ENCODE data around the gene ZER1. TPM values are rescaled to one million over a fixed set of nuclear protein-coding genes. Genes with fewer than 3 reads are reported as not detected.

ZER1 gene
- total RNA-seq, 3 donors from 2014 or later (not counting 1 experiment from before 2014, with no cell fraction given), result 35.0 to 37.4 (median 35.2) TPM

DNA sequence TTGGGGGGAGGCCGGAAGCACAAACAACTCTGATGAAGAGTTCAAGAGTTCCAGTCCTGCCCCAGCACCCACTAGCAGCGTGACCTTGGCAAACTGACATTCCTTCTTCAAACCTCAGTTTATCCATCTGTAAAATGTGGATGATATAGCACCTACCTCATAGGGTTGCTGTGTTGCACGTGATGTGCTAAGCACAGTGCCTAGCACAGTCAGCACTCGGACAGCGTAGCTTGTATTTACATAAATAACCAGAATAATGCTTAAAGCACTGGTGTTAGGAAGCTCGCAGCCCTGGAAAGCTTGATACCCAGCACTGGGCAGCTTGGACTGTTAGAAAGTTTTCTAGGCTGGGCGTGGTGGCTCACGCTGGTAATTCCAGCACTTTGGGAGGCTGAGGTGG lies 64.3 kb downstream of the ZER1 start:
- WGBS (ENCODE audit: insufficient coverage), result 94% methylated on average over 8 of the region's 8 CpGs
- TF ChIP-seq, protein P1, sequence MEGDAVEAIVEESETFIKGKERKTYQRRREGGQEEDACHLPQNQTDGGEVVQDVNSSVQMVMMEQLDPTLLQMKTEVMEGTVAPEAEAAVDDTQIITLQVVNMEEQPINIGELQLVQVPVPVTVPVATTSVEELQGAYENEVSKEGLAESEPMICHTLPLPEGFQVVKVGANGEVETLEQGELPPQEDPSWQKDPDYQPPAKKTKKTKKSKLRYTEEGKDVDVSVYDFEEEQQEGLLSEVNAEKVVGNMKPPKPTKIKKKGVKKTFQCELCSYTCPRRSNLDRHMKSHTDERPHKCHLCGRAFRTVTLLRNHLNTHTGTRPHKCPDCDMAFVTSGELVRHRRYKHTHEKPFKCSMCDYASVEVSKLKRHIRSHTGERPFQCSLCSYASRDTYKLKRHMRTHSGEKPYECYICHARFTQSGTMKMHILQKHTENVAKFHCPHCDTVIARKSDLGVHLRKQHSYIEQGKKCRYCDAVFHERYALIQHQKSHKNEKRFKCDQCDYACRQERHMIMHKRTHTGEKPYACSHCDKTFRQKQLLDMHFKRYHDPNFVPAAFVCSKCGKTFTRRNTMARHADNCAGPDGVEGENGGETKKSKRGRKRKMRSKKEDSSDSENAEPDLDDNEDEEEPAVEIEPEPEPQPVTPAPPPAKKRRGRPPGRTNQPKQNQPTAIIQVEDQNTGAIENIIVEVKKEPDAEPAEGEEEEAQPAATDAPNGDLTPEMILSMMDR (IDR thresholded peaks at IDR 0.05), result no peak
- Histone ChIP-seq H3K27ac (ENCODE audit: low read length) (no peak overlapping the region), H3K36me3 (ENCODE audit: control insufficient read depth, insufficient read depth, low read length) (no peaks in the 10 kb centered on the region), H3K27me3 (ENCODE audit: control insufficient read depth, insufficient read depth, low read length) (no peaks in the 10 kb centered on the region), H3K4me3 (ENCODE audit: low read length) (no peak overlapping the region), H3K9me3 (ENCODE audit: control insufficient read depth, insufficient read depth, low read length) (no peaks in the 10 kb centered on the region), H3K4me1 (ENCODE audit: control insufficient read depth, insufficient read depth, low read length) (peaks cover 10% of the 10 kb centered on the region)
- DNase-seq, result no peak
- H3K27me3 Mint-ChIP-seq (ENCODE audit: low read depth in 2 of 2), result no peaks in the 10 kb centered on the region
- no peak for ATAC-seq
- H3K4me3 Mint-ChIP-seq, result no peak overlapping the region
- no peaks in the 10 kb centered on the region for H3K9me3 Mint-ChIP-seq
- H3K27ac Mint-ChIP-seq, result no peak overlapping the region
- H3K4me1 Mint-ChIP-seq, result peaks cover 0 to 7% of the 10 kb centered on the region in 2 donors
- intact Hi-C loops (cut with micrococcal nuclease), result no loop called here
- no peaks in the 10 kb centered on the region for H3K36me3 Mint-ChIP-seq

DNA sequence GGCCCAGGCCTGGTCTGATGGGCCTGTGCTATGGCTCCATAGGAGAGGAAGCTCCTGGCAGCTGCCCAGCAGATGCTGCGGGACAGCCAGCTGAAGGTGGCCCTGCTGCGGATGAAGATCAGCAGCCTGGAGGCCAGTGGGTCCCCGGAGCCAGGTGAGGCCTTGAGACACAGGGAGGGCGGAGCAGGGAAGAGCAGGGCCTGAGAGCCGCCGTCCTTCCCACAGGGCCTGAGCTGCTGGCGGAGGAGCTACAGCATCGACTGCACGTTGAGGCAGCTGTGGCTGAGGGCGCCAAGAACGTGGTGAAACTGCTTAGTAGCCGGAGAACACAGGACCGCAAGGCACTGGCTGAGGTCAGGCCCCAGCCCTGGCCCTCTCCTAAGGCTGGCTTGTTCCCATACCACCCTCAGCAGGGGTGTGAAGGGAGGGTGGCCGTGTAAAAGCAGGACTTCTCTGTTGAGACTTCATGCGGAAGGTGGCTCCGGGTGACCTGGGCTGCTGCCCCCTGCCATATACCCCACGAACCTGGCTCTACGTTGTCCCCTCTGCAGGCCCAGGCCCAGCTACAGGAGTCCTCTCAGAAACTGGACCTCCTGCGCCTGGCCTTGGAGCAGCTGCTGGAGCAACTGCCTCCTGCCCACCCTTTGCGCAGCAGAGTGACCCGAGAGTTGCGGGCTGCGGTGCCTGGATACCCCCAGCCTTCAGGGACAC lies 64.9 kb downstream of the ZER1 start:
- no peaks in the 10 kb centered on the region for H3K27me3 Mint-ChIP-seq (ENCODE audit: low read depth in 2 of 2)
- DNase-seq, result no peak
- no peak overlapping the region for H3K27ac ChIP-seq (ENCODE audit: low read length)
- H3K4me3 ChIP-seq (ENCODE audit: low read length), result no peak overlapping the region
- TF ChIP-seq, protein P1 (IDR thresholded peaks at IDR 0.05), result no peak
- ATAC-seq, result no peak
- WGBS (ENCODE audit: insufficient coverage), result 93% methylated on average over 23 of the region's 23 CpGs
- H3K27ac Mint-ChIP-seq, result no peak overlapping the region
- H3K9me3 ChIP-seq (ENCODE audit: control insufficient read depth, insufficient read depth, low read length), result no peaks in the 10 kb centered on the region
- H3K9me3 Mint-ChIP-seq, result no peaks in the 10 kb centered on the region
- H3K4me3 Mint-ChIP-seq, result no peak overlapping the region
- no peaks in the 10 kb centered on the region for H3K36me3 Mint-ChIP-seq
- peaks cover 14% of the 10 kb centered on the region for H3K4me1 ChIP-seq (ENCODE audit: control insufficient read depth, insufficient read depth, low read length)
- peaks cover 5 to 13% of the 10 kb centered on the region in 2 donors for H3K4me1 Mint-ChIP-seq
- intact Hi-C loops (cut with micrococcal nuclease), result no loop called here
- H3K36me3 ChIP-seq (ENCODE audit: control insufficient read depth, insufficient read depth, low read length), result no peaks in the 10 kb centered on the region
- H3K27me3 ChIP-seq (ENCODE audit: control insufficient read depth, insufficient read depth, low read length), result no peaks in the 10 kb centered on the region

DNA sequence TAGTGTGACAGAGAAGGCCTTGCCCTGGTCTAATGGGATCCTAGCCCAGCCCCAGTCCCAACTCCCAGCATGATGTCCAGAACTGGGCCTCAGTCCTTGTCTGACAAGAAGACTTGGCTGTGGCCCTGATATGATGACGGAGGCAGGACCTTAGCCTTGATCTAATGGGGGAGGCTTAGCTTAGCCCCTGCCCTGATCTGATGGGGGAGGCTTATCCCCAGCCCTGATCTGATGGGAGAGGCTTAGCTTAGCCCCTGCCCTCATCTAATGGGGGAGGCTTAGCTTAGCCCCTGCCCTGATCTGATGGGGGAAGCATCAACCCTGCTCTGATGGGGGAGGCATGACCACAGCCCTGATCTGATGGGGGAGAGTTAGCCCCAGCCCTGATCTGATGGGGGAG lies 65.7 kb downstream of the ZER1 start:
- Histone ChIP-seq H3K27ac (ENCODE audit: low read length) (no peak overlapping the region), H3K9me3 (ENCODE audit: control insufficient read depth, insufficient read depth, low read length) (no peaks in the 10 kb centered on the region), H3K36me3 (ENCODE audit: control insufficient read depth, insufficient read depth, low read length) (no peaks in the 10 kb centered on the region), H3K27me3 (ENCODE audit: control insufficient read depth, insufficient read depth, low read length) (no peaks in the 10 kb centered on the region), H3K4me3 (ENCODE audit: low read length) (no peak overlapping the region), H3K4me1 (ENCODE audit: control insufficient read depth, insufficient read depth, low read length) (peaks cover 19% of the 10 kb centered on the region)
- H3K4me1 Mint-ChIP-seq, result peaks cover 5 to 13% of the 10 kb centered on the region in 2 donors
- no peaks in the 10 kb centered on the region for H3K36me3 Mint-ChIP-seq
- H3K27ac Mint-ChIP-seq, result no peak overlapping the region
- intact Hi-C loops (cut with micrococcal nuclease), result no loop called here
- TF ChIP-seq, protein P1 (IDR thresholded peaks at IDR 0.05), result no peak
- no peak overlapping the region for H3K4me3 Mint-ChIP-seq
- 100% methylated on average over 1 of the region's 1 CpG for WGBS (ENCODE audit: insufficient coverage)
- no peak for DNase-seq
- H3K9me3 Mint-ChIP-seq, result no peaks in the 10 kb centered on the region
- H3K27me3 Mint-ChIP-seq (ENCODE audit: low read depth in 2 of 2), result no peaks in the 10 kb centered on the region
- no peak for ATAC-seq
